ENCODE measurements around the gene CEMIP. TPM values are rescaled to one million over a fixed set of nuclear protein-coding genes. Genes with fewer than 3 reads are reported as not detected.
A peak's percentile ranks its signal among the peaks of the same experiment; 100 is the strongest.

Gene CEMIP
- total and polyA plus RNA-seq, 10 of the 15 experiments (the other 5 are each of a cell fraction or from before 2014, with no cell fraction given), result 0.01 to 0.44 (median 0.16) TPM; not detected in 6

DNA sequence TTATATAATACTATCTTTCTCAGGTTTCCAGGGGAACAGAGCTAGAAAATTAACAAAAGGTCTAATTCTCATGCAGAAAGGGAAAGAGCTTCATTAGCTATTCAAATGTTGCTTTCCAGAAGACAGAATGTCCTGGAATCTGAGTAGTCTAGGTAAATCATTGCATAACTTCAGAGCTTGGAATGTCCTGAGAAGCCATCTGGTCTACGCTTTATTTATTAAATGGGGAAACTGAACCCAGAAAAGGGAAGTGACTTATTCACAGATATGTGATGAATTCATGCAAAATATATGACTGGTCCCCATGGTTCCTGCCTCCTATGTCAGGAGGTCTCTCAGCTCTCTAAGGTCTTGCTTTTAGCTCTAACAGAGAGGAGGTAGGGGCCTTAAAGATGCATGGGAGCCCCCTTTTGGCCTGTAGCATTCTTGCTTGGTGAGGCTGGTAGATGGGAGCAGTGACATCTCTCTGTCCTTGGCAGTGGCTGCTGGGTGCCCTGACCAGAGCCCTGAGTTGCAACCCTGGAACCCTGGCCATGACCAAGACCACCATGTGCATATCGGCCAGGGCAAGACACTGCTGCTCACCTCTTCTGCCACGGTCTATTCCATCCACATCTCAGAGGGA, 99.2 kb downstream of the CEMIP start:
- Histone ChIP-seq H3K27ac (ENCODE audit: control insufficient read depth, insufficient read depth) (no peak overlapping the region), H4K20me1 (ENCODE audit: control insufficient read depth, insufficient read depth) (no peaks in the 10 kb centered on the region), H3K79me2 (ENCODE audit: control insufficient read depth, insufficient read depth, low read length) (no peaks in the 10 kb centered on the region), H3K36me3 (ENCODE audit: control insufficient read depth in 2 of 2, insufficient read depth in 2 of 2, low read length in 1 of 2) (no peaks in the 10 kb centered on the region), H2AFZ (ENCODE audit: control insufficient read depth, low read depth, low read length) (no peak overlapping the region), H3K9ac (ENCODE audit: control insufficient read depth, insufficient read depth, low read length) (no peak overlapping the region), H3K4me3 (no peak overlapping the region), H3K27me3 (replicated peaks in 1 of 2; ENCODE audit: control insufficient read depth in 2 of 2, insufficient read depth in 2 of 2, low read length in 1 of 2) (peaks cover 2 to 3% of the 10 kb centered on the region in 2 experiments; a peak in 3 of 4 replicates), H3K4me2 (ENCODE audit: control insufficient read depth, insufficient read depth) (no peak overlapping the region), H3K9me3 (replicated peaks; ENCODE audit: control insufficient read depth, insufficient read depth, low read length) (no peaks in the 10 kb centered on the region), H3K4me1 (ENCODE audit: control insufficient read depth, insufficient read depth, low read length) (no peaks in the 10 kb centered on the region)
- ChIA-PET POLR2A (no interaction called here), CTCF (no interaction called here), SMC1A (ENCODE audit: uncharacterized antibody, unreplicated experiment) (no interaction called here), RAD21 (ENCODE audit: unreplicated experiment) (no interaction called here)
- 38% methylated on average over 3 of the region's 3 CpGs for WGBS (ENCODE audit: insufficient coverage, insufficient replicate concordance, low lambda C conversion rate, missing lambda C conversion rate)
- intact Hi-C loops (cut with micrococcal nuclease; ENCODE audit: unreplicated experiment), result no loop called here
- DNase-seq (ENCODE audit: low read depth, low spot score) (no peak), ATAC-seq (no peak), FAIRE-seq (no peak)
- TF ChIP-seq NR2F1 (conservative IDR thresholded peaks at IDR 0.05), result no peak
- peak; percentile 20; the same call in 1 of the 2 replicates for TF ChIP-seq SPI1 (IDR thresholded peaks at IDR 0.05; ENCODE audit: borderline replicate concordance, insufficient read depth, low read depth, low read length)
- in situ Hi-C loops (cut with MboI), result no loop called here
- BruUV-seq (replicated peaks), result no TSS peak

DNA sequence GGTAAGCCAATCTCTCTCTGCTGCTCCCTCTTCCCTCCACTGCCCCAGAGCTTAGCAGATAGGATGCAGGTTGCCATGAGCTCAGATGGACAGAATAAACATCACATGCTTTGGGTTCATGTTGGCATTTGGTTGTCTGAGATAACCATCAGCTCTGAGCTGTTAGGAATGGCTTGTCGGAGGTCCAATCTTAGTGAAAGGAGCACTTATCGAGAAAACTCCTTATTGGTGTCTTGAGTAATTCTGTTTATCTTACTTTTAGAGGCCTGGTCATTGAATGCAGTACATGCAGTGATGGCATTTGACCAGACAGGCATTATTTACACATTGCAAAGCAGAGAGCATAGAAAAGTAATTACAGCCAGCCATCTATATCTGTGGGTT, 99.7 kb downstream of the CEMIP start:
- ChIA-PET SMC1A (ENCODE audit: uncharacterized antibody, unreplicated experiment) (no interaction called here), POLR2A (no interaction called here), RAD21 (ENCODE audit: unreplicated experiment) (no interaction called here), CTCF (no interaction called here)
- H3K27ac ChIP-seq (ENCODE audit: control insufficient read depth, insufficient read depth), result no peak overlapping the region
- H3K27me3 ChIP-seq (replicated peaks in 1 of 2; ENCODE audit: control insufficient read depth in 2 of 2, insufficient read depth in 2 of 2, low read length in 1 of 2), result peaks cover 0 to 3% of the 10 kb centered on the region in 2 experiments; a peak in 3 of 4 replicates
- in situ Hi-C loops (cut with MboI), result no loop called here
- no peak overlapping the region for H3K4me2 ChIP-seq (ENCODE audit: control insufficient read depth, insufficient read depth)
- no peaks in the 10 kb centered on the region for H3K9me3 ChIP-seq (replicated peaks; ENCODE audit: control insufficient read depth, insufficient read depth, low read length)
- no peak overlapping the region for H3K9ac ChIP-seq (ENCODE audit: control insufficient read depth, insufficient read depth, low read length)
- FAIRE-seq (no peak), ATAC-seq (no peak), DNase-seq (ENCODE audit: low read depth, low spot score) (no peak)
- no peak overlapping the region for H3K4me3 ChIP-seq
- no TSS peak for BruUV-seq (replicated peaks)
- no peaks in the 10 kb centered on the region for H3K4me1 ChIP-seq (ENCODE audit: control insufficient read depth, insufficient read depth, low read length)
- intact Hi-C loops (cut with micrococcal nuclease; ENCODE audit: unreplicated experiment), result no loop called here
- H2AFZ ChIP-seq (ENCODE audit: control insufficient read depth, low read depth, low read length), result no peak overlapping the region
- 24% methylated on average over 2 of the region's 2 CpGs for WGBS (ENCODE audit: insufficient coverage, insufficient replicate concordance, low lambda C conversion rate, missing lambda C conversion rate)
- no peaks in the 10 kb centered on the region for H3K36me3 ChIP-seq (ENCODE audit: control insufficient read depth in 2 of 2, insufficient read depth in 2 of 2, low read length in 1 of 2)
- no peaks in the 10 kb centered on the region for H3K79me2 ChIP-seq (ENCODE audit: control insufficient read depth, insufficient read depth, low read length)
- no peaks in the 10 kb centered on the region for H4K20me1 ChIP-seq (ENCODE audit: control insufficient read depth, insufficient read depth)
- TF ChIP-seq RUNX3 (IDR thresholded peaks at IDR 0.05; ENCODE audit: low read length) (no peak), KDM1A (IDR thresholded peaks at IDR 0.05; ENCODE audit: borderline replicate concordance) (no peak), ZZZ3 (IDR thresholded peaks at IDR 0.05; ENCODE audit: control insufficient read depth, insufficient read length, low read depth) (no peak)
- TF ChIP-seq, protein P1, sequence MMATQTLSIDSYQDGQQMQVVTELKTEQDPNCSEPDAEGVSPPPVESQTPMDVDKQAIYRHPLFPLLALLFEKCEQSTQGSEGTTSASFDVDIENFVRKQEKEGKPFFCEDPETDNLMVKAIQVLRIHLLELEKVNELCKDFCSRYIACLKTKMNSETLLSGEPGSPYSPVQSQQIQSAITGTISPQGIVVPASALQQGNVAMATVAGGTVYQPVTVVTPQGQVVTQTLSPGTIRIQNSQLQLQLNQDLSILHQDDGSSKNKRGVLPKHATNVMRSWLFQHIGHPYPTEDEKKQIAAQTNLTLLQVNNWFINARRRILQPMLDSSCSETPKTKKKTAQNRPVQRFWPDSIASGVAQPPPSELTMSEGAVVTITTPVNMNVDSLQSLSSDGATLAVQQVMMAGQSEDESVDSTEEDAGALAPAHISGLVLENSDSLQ (IDR thresholded peaks at IDR 0.05), result no peak
- TF ChIP-seq, protein P2, sequence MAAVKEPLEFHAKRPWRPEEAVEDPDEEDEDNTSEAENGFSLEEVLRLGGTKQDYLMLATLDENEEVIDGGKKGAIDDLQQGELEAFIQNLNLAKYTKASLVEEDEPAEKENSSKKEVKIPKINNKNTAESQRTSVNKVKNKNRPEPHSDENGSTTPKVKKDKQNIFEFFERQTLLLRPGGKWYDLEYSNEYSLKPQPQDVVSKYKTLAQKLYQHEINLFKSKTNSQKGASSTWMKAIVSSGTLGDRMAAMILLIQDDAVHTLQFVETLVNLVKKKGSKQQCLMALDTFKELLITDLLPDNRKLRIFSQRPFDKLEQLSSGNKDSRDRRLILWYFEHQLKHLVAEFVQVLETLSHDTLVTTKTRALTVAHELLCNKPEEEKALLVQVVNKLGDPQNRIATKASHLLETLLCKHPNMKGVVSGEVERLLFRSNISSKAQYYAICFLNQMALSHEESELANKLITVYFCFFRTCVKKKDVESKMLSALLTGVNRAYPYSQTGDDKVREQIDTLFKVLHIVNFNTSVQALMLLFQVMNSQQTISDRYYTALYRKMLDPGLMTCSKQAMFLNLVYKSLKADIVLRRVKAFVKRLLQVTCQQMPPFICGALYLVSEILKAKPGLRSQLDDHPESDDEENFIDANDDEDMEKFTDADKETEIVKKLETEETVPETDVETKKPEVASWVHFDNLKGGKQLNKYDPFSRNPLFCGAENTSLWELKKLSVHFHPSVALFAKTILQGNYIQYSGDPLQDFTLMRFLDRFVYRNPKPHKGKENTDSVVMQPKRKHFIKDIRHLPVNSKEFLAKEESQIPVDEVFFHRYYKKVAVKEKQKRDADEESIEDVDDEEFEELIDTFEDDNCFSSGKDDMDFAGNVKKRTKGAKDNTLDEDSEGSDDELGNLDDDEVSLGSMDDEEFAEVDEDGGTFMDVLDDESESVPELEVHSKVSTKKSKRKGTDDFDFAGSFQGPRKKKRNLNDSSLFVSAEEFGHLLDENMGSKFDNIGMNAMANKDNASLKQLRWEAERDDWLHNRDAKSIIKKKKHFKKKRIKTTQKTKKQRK (IDR thresholded peaks at IDR 0.05; ENCODE audit: low read depth, low read length), result no peak
- TF ChIP-seq, protein P3, sequence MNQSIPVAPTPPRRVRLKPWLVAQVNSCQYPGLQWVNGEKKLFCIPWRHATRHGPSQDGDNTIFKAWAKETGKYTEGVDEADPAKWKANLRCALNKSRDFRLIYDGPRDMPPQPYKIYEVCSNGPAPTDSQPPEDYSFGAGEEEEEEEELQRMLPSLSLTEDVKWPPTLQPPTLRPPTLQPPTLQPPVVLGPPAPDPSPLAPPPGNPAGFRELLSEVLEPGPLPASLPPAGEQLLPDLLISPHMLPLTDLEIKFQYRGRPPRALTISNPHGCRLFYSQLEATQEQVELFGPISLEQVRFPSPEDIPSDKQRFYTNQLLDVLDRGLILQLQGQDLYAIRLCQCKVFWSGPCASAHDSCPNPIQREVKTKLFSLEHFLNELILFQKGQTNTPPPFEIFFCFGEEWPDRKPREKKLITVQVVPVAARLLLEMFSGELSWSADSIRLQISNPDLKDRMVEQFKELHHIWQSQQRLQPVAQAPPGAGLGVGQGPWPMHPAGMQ (IDR thresholded peaks at IDR 0.05; ENCODE audit: borderline replicate concordance), result no peak
- TF ChIP-seq, protein P4, sequence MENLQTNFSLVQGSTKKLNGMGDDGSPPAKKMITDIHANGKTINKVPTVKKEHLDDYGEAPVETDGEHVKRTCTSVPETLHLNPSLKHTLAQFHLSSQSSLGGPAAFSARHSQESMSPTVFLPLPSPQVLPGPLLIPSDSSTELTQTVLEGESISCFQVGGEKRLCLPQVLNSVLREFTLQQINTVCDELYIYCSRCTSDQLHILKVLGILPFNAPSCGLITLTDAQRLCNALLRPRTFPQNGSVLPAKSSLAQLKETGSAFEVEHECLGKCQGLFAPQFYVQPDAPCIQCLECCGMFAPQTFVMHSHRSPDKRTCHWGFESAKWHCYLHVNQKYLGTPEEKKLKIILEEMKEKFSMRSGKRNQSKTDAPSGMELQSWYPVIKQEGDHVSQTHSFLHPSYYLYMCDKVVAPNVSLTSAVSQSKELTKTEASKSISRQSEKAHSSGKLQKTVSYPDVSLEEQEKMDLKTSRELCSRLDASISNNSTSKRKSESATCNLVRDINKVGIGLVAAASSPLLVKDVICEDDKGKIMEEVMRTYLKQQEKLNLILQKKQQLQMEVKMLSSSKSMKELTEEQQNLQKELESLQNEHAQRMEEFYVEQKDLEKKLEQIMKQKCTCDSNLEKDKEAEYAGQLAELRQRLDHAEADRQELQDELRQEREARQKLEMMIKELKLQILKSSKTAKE (IDR thresholded peaks at IDR 0.05; ENCODE audit: low read depth, poor library complexity, severe bottlenecking), result no peak

Data from GM12878 (cell line).